B cell (primary cell): ENCODE results near the gene STOX2.
"Not testable (repeated sequence)": the region's sequence is repeated elsewhere in the genome, so short reads cannot be mapped to it uniquely, and the experiment has no call there.

ENCODE experiments used
- CTCF ChIP-seq: fragments of 200-600 bp; IDR thresholded peaks from one replicate; pipeline ENCODE4 v1.8.0; 2022; ENCODE audit warnings: antibody characterized with exemption, mild to moderate bottlenecking
- EZH2 ChIP-seq: IDR thresholded peaks from 2 replicates; pipeline ENCODE4 v1.6.1; 2012; ENCODE audit warnings: borderline replicate concordance, low read depth, mild to moderate bottlenecking, moderate library complexity, low read length; ENCODE audit not compliant: insufficient read depth, poor library complexity, severe bottlenecking

DNA sequence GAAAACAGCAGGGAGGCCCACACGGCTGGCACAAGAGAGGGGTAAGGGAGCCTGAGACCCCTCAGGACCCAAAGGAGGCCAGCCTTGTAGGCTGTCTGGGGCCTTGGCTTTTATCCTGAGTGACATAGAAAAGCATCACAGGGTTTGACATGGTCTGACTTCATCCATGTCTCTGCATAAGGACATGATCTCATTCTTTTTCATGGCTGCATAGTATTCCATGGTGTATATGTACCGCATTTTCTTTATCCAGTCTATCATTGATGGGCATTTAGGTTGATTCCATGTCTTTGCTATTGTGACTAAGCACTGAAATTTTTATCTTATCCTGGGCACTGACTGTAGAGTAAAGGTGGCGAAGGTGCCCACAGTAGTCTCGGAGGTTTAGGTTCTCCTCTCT is 146.2 kb downstream of the STOX2 start:
- not testable (repeated sequence) for TF ChIP-seq CTCF, EZH2
